ENCODE results near the gene GBF1.

The GBF1 gene

DNA sequence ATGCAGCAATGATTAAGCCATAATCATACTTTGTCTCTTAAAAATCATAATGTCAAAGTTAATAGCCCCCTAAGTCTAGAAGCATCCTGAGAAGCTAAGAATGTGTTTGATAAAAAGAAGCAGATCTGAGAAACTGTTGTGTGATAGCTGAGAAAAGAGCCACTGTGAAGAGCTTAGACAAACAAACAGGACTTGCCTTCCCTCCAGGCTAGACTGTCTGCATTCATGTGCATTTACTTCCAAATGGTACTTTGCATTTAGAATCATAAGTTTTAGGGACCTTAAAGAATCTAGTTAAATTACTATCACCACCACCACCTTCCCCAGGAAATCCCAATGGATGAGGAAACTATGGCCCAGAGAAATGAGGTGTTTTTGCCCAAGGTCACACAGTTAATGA, 87.4 kb downstream of the GBF1 start:
- TF ChIP-seq, protein P1, sequence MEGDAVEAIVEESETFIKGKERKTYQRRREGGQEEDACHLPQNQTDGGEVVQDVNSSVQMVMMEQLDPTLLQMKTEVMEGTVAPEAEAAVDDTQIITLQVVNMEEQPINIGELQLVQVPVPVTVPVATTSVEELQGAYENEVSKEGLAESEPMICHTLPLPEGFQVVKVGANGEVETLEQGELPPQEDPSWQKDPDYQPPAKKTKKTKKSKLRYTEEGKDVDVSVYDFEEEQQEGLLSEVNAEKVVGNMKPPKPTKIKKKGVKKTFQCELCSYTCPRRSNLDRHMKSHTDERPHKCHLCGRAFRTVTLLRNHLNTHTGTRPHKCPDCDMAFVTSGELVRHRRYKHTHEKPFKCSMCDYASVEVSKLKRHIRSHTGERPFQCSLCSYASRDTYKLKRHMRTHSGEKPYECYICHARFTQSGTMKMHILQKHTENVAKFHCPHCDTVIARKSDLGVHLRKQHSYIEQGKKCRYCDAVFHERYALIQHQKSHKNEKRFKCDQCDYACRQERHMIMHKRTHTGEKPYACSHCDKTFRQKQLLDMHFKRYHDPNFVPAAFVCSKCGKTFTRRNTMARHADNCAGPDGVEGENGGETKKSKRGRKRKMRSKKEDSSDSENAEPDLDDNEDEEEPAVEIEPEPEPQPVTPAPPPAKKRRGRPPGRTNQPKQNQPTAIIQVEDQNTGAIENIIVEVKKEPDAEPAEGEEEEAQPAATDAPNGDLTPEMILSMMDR (conservative IDR thresholded peaks at IDR 0.05; ENCODE audit: control insufficient read depth, insufficient read depth, low read depth, low read length) = no peak
- no peak overlapping the region for H3K4me3 ChIP-seq (ENCODE audit: control insufficient read depth, low read depth, low read length)
- no peak for DNase-seq (ENCODE audit: low read depth)

DNA sequence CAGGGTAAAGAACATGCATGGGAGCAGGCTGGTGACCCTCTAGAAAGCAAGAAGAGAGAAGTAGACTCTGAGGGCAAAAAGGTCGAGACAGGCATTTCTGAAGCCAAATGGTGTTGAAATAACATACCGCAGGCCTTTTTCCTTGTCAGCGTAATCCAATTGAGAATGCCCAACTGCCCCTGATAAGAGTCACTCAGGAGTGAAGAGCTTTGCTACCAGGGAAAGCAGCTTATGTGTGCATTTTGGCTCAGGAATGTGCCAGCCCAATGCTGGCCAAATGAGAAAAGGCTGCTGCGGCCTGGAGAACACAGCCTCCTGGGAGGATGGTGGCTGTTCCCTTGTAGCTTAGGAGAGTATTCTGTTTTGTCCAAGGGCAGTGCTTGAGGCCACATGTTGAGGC, 88.8 kb downstream of the GBF1 start:
- no peak for DNase-seq (ENCODE audit: low read depth)
- TF ChIP-seq, protein P1 (conservative IDR thresholded peaks at IDR 0.05; ENCODE audit: control insufficient read depth, insufficient read depth, low read depth, low read length) = no peak
- no peak overlapping the region for H3K4me3 ChIP-seq (ENCODE audit: control insufficient read depth, low read depth, low read length)

DNA sequence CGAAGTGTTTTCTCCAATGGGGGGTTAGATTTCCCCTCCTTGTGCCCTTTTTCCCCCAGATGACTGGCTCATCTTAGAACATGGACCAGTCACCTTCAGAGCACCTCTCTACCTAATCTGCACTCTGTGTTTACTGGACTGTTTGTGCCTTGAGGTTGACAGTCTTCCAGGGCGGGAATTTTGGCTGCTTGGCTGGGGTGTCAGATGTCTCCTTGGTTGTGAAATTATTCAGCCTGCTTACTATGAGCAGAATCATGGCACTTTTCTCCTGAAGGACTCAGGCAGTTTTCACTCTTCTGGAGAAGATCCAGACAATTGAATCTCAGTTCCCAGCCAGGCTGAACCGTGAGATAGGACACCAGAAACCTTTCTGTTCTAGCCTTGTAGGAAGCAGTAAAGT, 89.9 kb downstream of the GBF1 start:
- H3K4me3 ChIP-seq (ENCODE audit: control insufficient read depth, low read depth, low read length) = no peak overlapping the region
- DNase-seq (ENCODE audit: low read depth) = peak; percentile 58
- TF ChIP-seq, protein P1 (conservative IDR thresholded peaks at IDR 0.05; ENCODE audit: control insufficient read depth, insufficient read depth, low read depth, low read length) = no peak

DNA sequence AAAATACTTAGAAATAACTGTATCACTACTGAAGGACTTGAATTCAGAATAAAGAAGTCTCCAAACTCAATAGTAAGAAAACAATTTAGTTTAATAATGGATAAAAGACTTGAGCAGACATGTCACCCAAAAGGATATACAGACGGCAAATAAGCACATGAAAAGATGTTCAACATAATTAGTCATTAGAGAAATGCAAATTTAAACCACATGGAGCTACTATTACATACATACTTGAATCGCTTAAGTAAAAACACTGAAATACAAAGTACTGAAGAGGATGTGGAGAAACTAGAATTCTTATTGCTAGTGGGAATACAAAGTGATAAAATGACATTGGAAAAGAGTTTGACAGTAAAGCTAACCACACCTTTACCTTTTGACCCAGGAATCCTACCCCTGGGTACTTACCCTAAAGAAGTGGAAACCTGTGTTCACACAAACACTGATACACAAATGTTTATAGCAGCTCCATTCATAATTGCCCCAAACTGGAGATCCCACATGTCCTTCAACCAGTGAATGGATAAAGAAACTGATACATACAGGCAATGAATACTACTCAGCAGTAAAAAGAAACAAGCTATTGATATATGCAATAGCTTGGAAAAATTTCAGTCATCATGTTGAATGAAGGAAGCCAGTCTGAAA, 95.8 kb downstream of the GBF1 start:
- H3K4me3 ChIP-seq (ENCODE audit: control insufficient read depth, low read depth, low read length) = no peak overlapping the region
- DNase-seq (ENCODE audit: low read depth) = peak; percentile 56
- TF ChIP-seq, protein P1 (conservative IDR thresholded peaks at IDR 0.05; ENCODE audit: control insufficient read depth, insufficient read depth, low read depth, low read length) = no peak

DNA sequence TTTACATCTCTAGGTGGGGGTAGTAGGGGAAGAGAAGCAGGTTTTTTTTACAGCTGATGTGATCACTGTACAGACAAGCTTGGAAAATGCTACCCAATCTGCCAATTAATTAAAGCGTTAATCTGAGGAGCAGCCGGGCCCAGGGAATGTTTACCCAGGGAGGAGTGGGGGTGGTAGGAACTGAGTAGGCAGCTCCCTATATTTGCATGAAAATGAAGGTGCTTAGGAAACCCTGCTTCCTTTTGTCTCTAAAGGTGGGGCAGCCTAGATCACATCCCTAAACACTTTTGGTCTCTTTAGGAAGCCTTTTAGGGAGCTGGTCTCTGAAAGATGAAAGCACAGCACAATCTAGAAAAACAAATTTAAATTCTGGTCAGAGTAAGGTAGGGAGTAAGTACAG, 97.1 kb downstream of the GBF1 start:
- H3K4me3 ChIP-seq (ENCODE audit: control insufficient read depth, low read depth, low read length) = no peak overlapping the region
- DNase-seq (ENCODE audit: low read depth) = no peak
- TF ChIP-seq, protein P1 (conservative IDR thresholded peaks at IDR 0.05; ENCODE audit: control insufficient read depth, insufficient read depth, low read depth, low read length) = no peak

DNA sequence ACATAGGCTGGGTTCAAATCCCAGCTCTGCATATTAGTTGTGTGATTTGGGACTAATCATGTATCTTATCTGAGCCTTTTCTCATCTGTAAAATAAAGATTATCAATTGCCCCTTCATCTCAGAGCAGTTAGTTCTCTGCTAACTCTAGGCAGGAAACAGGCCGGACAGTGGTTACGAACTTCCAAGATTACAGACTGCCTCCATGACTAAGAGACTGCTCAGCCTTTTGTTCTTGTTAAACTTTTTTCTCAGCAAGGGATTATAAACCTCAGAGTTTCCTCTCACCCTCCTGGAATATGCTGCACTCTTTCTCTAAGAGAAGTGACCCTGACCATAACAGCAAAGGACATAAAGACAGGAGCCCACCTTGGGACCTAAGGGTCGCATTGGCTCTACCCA, 97.6 kb downstream of the GBF1 start:
- TF ChIP-seq, protein P1 (conservative IDR thresholded peaks at IDR 0.05; ENCODE audit: control insufficient read depth, insufficient read depth, low read depth, low read length) = no peak
- DNase-seq (ENCODE audit: low read depth) = peak; percentile 83
- H3K4me3 ChIP-seq (ENCODE audit: control insufficient read depth, low read depth, low read length) = no peak overlapping the region

DNA sequence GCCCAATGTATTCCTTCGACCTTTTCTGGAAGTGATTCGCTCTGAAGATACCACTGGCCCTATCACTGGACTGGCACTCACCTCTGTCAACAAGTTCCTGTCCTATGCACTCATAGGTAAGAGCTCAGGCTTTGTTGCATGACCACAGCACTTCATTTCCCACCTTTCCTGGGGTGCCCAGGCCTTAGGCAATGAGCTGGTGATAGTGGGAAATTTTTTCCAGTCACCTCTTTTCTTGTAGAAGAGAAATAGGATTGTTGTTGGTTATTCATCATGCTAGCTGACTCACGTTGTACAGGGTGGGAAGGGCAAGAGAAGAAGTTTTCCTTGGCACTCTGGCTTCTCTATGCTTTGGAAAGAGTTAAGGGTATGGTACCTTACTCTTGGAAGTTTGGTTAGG, 98.7 kb downstream of the GBF1 start:
- peak; percentile 62 for DNase-seq (ENCODE audit: low read depth)
- TF ChIP-seq, protein P1 (conservative IDR thresholded peaks at IDR 0.05; ENCODE audit: control insufficient read depth, insufficient read depth, low read depth, low read length) = no peak
- H3K4me3 ChIP-seq (ENCODE audit: control insufficient read depth, low read depth, low read length) = no peak overlapping the region
